Activated naive CD8-positive, alpha-beta T cell treated with anti-CD3 and anti-CD28 coated beads, Interleukin-2, amount 50 U/mL, for 24 hours (primary cell): ENCODE measurements around the gene SMIM32.

ENCODE experiments used
- ATAC-seq: fragments of 150-1000 bp; cut with Tn5 transposase; one replicate; pipeline ENCODE4 v1.10.0; 2021
- DNase-seq: peaks from one replicate; pipeline ENCODE4 v3.0.0; 2021
- H3K27ac Mint-ChIP-seq: one replicate; pipeline ENCODE4 v1.8.0; 2021; ENCODE audit warnings: mild to moderate bottlenecking, mixed read lengths
- H3K27me3 Mint-ChIP-seq: one replicate; pipeline ENCODE4 v1.8.0; 2021; ENCODE audit warnings: mixed read lengths
- H3K36me3 Mint-ChIP-seq: one replicate; pipeline ENCODE4 v1.8.0; 2021; ENCODE audit warnings: low read depth, mixed read lengths
- H3K4me1 Mint-ChIP-seq: one replicate; pipeline ENCODE4 v1.8.0; 2021; ENCODE audit warnings: mixed read lengths
- H3K4me3 Mint-ChIP-seq: one replicate; pipeline ENCODE4 v1.8.0; 2021; ENCODE audit warnings: mild to moderate bottlenecking, moderate library complexity, mixed read lengths
- H3K9me3 Mint-ChIP-seq: one replicate; pipeline ENCODE4 v1.8.0; 2021; ENCODE audit warnings: mixed read lengths

Gene SMIM32

GRCh38 chr5:136200761-136201160 lies 7.8 kb upstream of the SMIM32 start:
- no peaks in the 10 kb centered on the region for H3K36me3 Mint-ChIP-seq
- H3K9me3 Mint-ChIP-seq: no peaks in the 10 kb centered on the region
- no peak overlapping the region for H3K4me3 Mint-ChIP-seq
- H3K27me3 Mint-ChIP-seq: peaks cover 17% of the 10 kb centered on the region
- DNase-seq (no peak), ATAC-seq (no peak)
- no peaks in the 10 kb centered on the region for H3K4me1 Mint-ChIP-seq
- H3K27ac Mint-ChIP-seq: no peak overlapping the region

GRCh38 chr5:136200130-136200529 lies 7.2 kb upstream of the SMIM32 start:
- Mint-ChIP-seq H3K27ac (no peak overlapping the region), H3K36me3 (no peaks in the 10 kb centered on the region), H3K4me1 (no peaks in the 10 kb centered on the region), H3K9me3 (no peaks in the 10 kb centered on the region), H3K4me3 (no peak overlapping the region), H3K27me3 (peaks cover 18% of the 10 kb centered on the region)
- ATAC-seq: no peak
- DNase-seq: no peak

DNA sequence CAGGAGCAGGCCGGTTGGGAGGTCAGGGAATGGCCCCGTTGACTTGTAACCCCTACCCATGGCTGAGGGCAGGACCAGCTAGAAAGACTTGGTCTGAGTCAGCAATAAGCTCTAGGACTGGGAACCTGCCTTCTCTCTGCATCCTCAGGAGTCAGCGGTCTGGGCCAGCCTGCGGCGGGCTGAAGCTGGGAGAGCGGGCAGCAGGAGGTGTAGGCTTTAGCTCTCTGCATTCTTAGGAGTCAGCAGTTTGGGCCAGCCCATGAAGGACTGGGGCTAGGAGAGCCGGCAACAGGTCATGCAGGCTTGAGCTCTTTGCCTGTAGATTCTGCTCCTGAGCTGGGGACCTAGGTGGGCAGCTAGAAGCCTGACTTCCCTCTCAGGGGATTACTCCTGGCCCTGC lies 6.4 kb upstream of the SMIM32 start:
- Mint-ChIP-seq H3K4me3 (no peak overlapping the region), H3K27me3 (peaks cover 24% of the 10 kb centered on the region), H3K4me1 (no peaks in the 10 kb centered on the region), H3K36me3 (no peaks in the 10 kb centered on the region), H3K27ac (no peak overlapping the region), H3K9me3 (no peaks in the 10 kb centered on the region)
- ATAC-seq (no peak), DNase-seq (no peak)

DNA sequence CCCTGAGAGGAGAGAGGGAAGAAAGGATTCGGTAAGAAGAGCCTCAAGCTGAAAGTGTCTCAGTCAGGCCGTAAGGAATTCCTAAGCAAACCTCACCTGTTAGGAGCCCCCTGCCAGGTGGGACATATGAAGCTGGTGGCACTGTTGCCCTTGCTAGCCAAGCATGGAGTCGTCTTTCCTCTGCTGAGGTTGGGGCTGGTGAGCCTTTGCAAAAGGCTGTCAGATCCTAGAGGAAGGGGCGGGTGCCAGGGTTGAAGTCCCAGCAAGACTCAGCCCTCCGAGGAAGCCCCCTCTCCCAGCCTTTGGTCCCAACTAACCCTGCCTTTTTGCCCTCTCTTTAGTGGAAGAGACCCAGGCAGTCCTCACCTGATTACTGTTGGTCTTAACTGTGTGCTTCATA lies 5.5 kb upstream of the SMIM32 start:
- no peaks in the 10 kb centered on the region for H3K36me3 Mint-ChIP-seq
- peaks cover 28% of the 10 kb centered on the region for H3K27me3 Mint-ChIP-seq
- ATAC-seq (no peak), DNase-seq (no peak)
- H3K4me1 Mint-ChIP-seq: no peaks in the 10 kb centered on the region
- H3K27ac Mint-ChIP-seq: no peak overlapping the region
- H3K4me3 Mint-ChIP-seq: no peak overlapping the region
- H3K9me3 Mint-ChIP-seq: no peaks in the 10 kb centered on the region

GRCh38 chr5:136197462-136198142 lies 4.6 kb upstream of the SMIM32 start:
- no peak for ATAC-seq
- H3K27ac Mint-ChIP-seq: no peak overlapping the region
- H3K36me3 Mint-ChIP-seq: no peaks in the 10 kb centered on the region
- H3K4me1 Mint-ChIP-seq: no peaks in the 10 kb centered on the region
- H3K4me3 Mint-ChIP-seq: no peak overlapping the region
- no peaks in the 10 kb centered on the region for H3K9me3 Mint-ChIP-seq
- no peak for DNase-seq
- H3K27me3 Mint-ChIP-seq: peaks cover 31% of the 10 kb centered on the region

GRCh38 chr5:136195971-136196820 lies 3.2 kb upstream of the SMIM32 start:
- Mint-ChIP-seq H3K4me3 (no peak overlapping the region), H3K36me3 (no peaks in the 10 kb centered on the region)

DNA sequence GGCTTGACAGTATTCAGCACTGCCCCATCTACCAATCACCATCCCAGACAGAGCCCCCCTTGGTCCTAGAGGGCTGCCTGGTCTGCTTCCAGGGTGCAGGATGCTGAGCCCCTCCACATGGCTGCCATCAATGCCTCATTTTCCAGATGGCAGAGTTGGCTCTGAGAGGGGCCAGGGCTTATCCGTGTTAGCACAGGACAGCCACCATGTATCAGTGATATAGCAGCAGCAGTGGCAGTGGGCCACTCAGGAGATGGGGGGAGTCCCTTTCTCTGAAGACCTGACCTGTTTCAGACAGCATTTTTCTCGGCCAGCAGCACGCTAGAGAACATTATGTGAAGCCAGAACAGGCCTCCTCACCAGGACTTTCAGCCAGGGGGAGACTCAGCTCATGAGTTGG lies 1.6 kb upstream of the SMIM32 start:
- H3K27me3 Mint-ChIP-seq: peaks cover 42% of the 10 kb centered on the region
- ATAC-seq (no peak), DNase-seq (no peak)
- H3K36me3 Mint-ChIP-seq: no peaks in the 10 kb centered on the region
- no peak overlapping the region for H3K4me3 Mint-ChIP-seq
- H3K4me1 Mint-ChIP-seq: no peaks in the 10 kb centered on the region
- H3K9me3 Mint-ChIP-seq: no peaks in the 10 kb centered on the region
- H3K27ac Mint-ChIP-seq: no peak overlapping the region

More at GRCh38 chr5:136195971-136196820, 3.2 kb upstream of the SMIM32 start:
- no peaks in the 10 kb centered on the region for H3K4me1 Mint-ChIP-seq
- DNase-seq (no peak), ATAC-seq (no peak)
- no peak overlapping the region for H3K27ac Mint-ChIP-seq
- H3K9me3 Mint-ChIP-seq: no peaks in the 10 kb centered on the region
- peaks cover 37% of the 10 kb centered on the region for H3K27me3 Mint-ChIP-seq

GRCh38 chr5:136193322-136193935 lies 467 bp upstream of the SMIM32 start:
- H3K27me3 Mint-ChIP-seq: peaks cover 42% of the 10 kb centered on the region
- H3K4me1 Mint-ChIP-seq: no peaks in the 10 kb centered on the region
- no peak overlapping the region for H3K4me3 Mint-ChIP-seq
- ATAC-seq (no peak), DNase-seq (no peak)
- no peaks in the 10 kb centered on the region for H3K9me3 Mint-ChIP-seq
- H3K36me3 Mint-ChIP-seq: no peaks in the 10 kb centered on the region
- no peak overlapping the region for H3K27ac Mint-ChIP-seq

GRCh38 chr5:136192015-136192525 lies 892 bp downstream of the SMIM32 start:
- Mint-ChIP-seq H3K4me1 (no peaks in the 10 kb centered on the region), H3K27ac (no peak overlapping the region), H3K36me3 (peaks cover 3% of the 10 kb centered on the region), H3K27me3 (peaks cover 36% of the 10 kb centered on the region), H3K4me3 (no peak overlapping the region), H3K9me3 (no peaks in the 10 kb centered on the region)
- ATAC-seq (no peak), DNase-seq (no peak)

DNA sequence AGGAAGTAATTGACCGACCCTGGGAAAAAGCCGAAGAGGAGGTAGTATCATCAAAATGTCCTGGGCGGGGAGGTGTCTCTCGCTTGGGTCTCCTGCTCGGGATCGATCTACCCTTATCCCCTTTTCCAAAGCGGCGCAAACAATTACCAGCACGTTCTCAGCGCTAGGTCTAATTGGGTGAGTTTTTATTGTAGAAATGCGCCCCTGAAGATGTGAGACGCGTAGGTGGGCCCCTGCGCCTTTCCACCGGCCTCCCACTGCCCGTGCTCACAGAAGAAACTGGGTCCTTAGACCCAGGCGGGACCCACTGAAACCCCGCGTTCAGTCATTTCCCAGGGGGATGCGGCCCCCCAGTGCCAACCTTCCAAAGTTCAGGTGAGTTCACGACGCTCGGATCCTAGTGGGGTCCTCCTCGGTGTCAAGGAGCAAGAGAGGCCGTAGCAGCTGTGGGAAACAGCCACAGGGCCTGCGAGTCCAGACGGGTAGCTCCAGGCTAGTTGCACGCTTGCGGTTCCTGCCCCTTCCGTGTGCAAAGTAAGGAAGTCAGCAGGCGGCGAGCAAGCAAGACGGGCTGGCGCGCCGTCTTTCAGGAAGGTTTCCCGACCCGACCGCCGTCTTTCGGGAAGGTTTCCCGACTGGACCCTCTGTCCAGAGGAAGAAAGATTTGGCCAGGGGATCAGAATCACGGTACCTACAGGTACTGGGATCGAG lies 1.5 kb downstream of the SMIM32 start:
- DNase-seq: no peak
- no peak for ATAC-seq
- H3K4me3 Mint-ChIP-seq: no peak overlapping the region
- H3K9me3 Mint-ChIP-seq: no peaks in the 10 kb centered on the region
- H3K4me1 Mint-ChIP-seq: no peaks in the 10 kb centered on the region
- H3K36me3 Mint-ChIP-seq: peaks cover 3% of the 10 kb centered on the region
- no peak overlapping the region for H3K27ac Mint-ChIP-seq
- peaks cover 34% of the 10 kb centered on the region for H3K27me3 Mint-ChIP-seq

DNA sequence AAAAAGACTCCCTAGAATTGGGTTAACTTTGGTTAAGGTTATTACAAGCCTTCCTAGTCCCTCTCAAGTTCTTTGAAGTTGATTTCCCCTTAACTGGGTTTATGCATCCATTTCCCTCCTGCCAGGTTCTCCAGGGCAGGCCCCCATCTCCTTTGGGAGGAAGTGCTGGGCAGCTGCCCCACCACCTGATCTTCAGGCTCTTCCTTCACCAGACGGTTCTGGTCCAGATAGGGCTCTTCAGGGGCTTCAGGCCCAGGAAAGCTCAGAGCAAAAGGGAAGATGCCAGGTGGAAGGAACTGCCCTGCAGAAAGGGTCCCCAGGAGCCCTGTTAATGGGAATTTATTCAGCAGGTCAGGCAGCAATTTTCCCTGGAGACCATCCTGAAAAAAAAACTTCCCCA lies 2.1 kb downstream of the SMIM32 start:
- no peak for DNase-seq
- Mint-ChIP-seq H3K27ac (no peak overlapping the region), H3K4me3 (no peak overlapping the region), H3K4me1 (no peaks in the 10 kb centered on the region), H3K27me3 (peaks cover 34% of the 10 kb centered on the region), H3K36me3 (peaks cover 3% of the 10 kb centered on the region), H3K9me3 (no peaks in the 10 kb centered on the region)
- no peak for ATAC-seq

DNA sequence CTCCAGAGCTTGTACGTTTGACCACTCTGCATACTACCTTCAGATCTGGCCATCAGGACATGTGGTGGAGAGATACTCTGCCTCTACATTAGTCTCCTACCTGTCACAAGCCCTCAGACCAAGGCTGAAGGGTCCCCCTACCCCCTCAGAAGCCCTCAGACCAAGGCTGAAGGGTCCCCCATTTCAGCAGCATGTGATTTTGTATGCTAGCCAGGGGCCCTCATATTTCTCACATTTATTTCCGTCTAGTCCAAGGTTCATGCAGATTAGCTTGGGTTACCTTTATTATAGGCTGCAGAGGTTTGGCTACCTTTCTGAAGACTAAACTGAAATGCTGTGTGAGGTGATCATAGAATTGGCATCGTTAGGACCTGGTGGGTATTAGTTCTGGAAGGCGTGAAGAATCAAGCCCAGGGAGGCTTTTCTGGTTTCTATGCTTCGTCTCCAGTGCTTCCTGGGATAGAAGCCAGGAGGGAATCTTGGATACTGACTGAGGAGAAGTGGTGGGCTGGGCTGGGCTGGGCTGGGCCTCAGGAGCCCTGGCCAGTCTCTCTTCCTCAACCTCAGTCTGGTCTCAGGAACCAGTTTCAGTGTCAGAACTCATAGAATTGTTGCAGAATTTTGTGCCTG lies 2.8 kb downstream of the SMIM32 start:
- Mint-ChIP-seq H3K4me1 (no peaks in the 10 kb centered on the region), H3K36me3 (peaks cover 3% of the 10 kb centered on the region), H3K27me3 (peaks cover 34% of the 10 kb centered on the region), H3K27ac (no peak overlapping the region), H3K9me3 (no peaks in the 10 kb centered on the region), H3K4me3 (no peak overlapping the region)
- DNase-seq: no peak
- ATAC-seq: no peak

- Mint-ChIP-seq H3K9me3 (no peaks in the 10 kb centered on the region), H3K4me1 (no peaks in the 10 kb centered on the region), H3K27ac (no peak overlapping the region), H3K27me3 (peaks cover 23% of the 10 kb centered on the region), H3K4me3 (no peak overlapping the region), H3K36me3 (peaks cover 3% of the 10 kb centered on the region)
- DNase-seq (no peak), ATAC-seq (no peak)
These were observed 4.1 kb downstream of the SMIM32 start for GRCh38 chr5:136188859-136189258.

DNA sequence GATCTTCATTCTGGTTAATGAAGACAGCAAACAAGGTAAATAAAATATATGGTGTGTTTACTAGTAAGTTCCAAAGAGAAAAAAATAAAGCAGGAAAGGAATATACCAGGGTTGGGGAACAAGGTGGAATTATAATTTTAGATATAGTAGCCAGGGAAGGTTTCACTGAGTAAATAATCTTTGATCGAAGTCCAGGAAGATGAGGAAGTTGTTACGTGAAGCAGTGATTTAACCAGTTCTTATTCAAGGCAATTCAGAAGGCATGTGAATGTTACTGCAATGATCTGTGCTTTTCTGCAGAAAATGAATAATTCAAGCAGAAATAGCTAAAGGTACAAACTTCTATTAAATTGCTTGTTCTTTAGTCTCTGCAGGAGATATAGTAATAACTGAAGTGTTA lies 6.2 kb downstream of the SMIM32 start:
- H3K9me3 Mint-ChIP-seq: no peaks in the 10 kb centered on the region
- no peak overlapping the region for H3K4me3 Mint-ChIP-seq
- H3K36me3 Mint-ChIP-seq: peaks cover 3% of the 10 kb centered on the region
- ATAC-seq (no peak), DNase-seq (no peak)
- no peaks in the 10 kb centered on the region for H3K4me1 Mint-ChIP-seq
- H3K27ac Mint-ChIP-seq: no peak overlapping the region
- peaks cover 11% of the 10 kb centered on the region for H3K27me3 Mint-ChIP-seq
